HG02943 (cell line): Measurements from ENCODE around the gene AGK.
A peak's percentile ranks its signal among the peaks of the same experiment; 100 is the strongest.

Source experiments
- ATAC-seq: cut with Tn5 transposase; IDR thresholded peaks from one replicate; pipeline ENCODE4 v1.9.1; 2021; ENCODE audit warnings: mild to moderate bottlenecking, low read depth, moderate library complexity; ENCODE audit not compliant: unreplicated experiment

AGK gene, protein sequence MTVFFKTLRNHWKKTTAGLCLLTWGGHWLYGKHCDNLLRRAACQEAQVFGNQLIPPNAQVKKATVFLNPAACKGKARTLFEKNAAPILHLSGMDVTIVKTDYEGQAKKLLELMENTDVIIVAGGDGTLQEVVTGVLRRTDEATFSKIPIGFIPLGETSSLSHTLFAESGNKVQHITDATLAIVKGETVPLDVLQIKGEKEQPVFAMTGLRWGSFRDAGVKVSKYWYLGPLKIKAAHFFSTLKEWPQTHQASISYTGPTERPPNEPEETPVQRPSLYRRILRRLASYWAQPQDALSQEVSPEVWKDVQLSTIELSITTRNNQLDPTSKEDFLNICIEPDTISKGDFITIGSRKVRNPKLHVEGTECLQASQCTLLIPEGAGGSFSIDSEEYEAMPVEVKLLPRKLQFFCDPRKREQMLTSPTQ

DNA sequence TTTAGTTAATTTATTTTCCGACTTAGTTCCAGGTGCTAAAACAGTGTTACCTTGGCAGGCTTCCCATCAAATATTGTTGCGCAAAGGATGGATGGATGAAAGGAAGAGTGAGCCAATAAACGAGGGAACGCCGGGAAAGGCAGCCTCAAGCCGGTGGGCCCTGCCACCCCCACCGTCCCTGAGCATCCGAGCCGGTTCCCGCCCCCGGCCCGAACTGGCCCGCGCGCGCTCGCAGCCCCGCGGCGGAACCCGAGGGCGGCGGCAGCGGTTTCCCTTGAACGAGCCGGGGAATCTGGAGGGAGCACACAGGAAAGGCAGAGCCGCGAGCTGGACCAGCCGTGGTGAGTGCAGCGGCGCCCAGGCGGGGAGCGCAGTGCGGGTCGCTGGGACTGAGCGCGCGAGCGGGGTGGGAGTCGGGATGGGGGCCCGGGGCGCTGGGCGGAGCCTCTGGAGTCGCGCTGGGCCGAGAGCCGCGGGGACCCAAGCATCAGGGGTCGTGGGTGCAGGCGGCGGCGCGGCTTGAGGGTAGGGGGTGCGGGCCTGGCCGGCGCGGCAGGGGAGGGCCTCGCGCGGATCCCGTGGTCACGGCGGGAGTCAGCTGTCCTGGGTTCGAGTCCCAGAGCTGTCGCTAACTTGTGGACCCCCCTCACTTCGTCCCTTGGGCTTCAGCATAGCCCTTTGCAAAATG lies at the start of gene AGK:
Gene AGK (plus strand): TSS at position 317 of the 688 bp plus-strand sequence. CDS start 4,057 bp downstream, outside the sequence.
- ATAC-seq: peak; percentile 93

DNA sequence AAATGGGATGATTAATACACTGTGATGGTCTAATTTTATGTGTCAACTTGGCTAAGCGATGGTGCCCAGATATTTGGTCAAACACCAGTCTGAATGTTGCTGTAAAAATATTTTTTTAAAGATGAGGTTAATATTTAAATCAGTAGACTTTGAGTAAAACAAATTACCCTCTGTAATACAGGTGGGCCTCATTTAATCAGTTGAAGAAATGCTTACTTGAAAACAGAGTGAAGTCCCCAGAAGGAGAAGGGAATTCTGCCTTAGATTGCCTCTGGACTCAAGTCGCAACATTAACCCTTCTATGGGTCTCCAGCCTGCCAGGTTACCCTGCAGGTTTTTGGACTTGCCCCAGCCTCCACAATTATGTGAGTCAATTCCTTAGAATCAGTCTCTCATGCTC lies 49.8 kb upstream of the AGK start:
- ATAC-seq: no peak

DNA sequence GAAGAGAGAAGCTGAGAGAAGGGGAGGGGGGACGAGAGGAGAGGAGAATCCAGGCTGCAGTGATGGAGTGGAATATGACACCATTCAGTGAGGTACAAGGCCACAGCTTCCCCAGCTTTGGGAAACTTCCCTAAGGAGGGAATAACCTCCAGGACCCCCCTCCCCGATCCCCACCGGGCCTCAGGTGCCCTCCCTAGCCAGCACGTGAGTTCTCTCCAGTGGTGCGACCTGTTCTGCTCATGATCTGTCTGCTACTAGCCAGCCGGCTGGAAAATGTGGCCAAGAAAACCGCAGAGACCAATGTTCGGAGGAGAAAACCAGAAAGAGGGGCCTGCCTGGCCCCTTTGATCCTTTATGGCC lies 39.9 kb upstream of the AGK start:
- ATAC-seq: no peak

DNA sequence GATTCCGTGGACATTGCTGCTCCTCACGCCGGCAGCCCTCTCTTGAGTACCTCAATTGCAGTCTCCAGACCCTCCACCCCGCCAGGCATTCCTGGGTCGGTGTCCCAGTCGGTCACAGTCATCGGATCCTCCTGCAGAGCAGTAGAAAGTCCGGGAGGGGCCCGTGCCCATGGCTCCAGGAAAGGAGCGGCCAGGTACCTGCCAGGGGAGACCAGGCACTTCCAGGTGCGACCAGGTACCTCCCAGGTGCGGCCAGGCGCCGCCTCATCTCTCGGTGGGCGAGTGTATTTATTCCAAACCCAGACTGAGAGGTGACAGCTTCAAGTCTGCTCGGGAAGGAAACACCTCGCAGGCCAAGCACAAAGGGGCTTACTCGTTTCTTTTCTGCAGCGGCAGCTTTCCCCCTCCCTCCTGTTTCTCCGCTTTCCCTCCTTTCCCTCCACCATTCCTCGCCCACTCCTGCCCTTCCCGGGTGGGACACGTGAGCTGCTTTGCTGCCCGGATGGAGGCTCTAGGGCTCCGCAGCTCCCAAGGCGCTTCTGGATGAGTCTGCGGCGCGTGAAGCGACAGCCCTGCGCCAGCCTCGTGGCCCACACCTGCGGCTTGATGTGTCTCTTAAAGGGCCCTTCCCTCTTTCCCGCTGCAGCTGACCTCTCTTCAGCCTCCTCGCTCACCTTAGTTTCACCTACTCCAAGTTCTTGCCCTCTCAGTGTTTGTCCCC lies 39.4 kb upstream of the AGK start:
- ATAC-seq: no peak

DNA sequence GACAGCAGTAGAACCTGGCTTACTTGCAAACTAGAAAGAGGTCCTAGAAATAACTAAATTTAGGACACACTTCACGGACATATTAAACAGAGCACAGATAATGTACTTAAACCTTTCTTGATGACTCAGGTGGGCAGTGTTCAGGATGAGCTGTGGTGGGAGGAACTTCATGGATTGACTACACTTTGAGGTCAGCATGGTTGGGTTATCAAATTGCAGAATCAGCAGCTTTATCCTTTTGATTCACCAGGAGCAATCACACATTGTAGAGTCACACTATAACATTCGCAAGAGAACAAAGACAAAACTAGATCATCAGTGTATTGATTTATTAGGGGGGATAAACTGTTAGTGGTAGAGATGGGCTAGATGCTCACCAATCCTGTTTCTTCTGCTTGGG lies 38.6 kb upstream of the AGK start:
- ATAC-seq: no peak

DNA sequence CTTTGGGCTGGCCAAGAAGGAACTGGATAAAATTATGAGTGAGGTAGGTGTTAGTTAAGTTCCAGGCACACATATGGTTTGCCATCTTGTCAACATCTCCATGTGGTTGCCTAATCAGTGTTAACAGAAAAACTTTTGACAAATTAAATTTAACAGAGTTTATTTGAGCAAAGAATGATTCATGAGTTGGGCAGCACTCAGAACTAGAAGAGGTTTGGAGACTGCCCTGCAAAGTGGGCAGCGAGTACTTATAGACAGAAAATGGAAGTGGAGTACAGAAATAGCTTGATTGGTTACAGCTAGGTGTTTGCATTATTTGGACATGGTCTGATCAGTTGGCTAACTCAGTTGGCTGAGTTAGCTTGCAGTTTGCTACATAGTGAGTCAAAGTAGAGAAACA lies 37.5 kb upstream of the AGK start:
- ATAC-seq: no peak

DNA sequence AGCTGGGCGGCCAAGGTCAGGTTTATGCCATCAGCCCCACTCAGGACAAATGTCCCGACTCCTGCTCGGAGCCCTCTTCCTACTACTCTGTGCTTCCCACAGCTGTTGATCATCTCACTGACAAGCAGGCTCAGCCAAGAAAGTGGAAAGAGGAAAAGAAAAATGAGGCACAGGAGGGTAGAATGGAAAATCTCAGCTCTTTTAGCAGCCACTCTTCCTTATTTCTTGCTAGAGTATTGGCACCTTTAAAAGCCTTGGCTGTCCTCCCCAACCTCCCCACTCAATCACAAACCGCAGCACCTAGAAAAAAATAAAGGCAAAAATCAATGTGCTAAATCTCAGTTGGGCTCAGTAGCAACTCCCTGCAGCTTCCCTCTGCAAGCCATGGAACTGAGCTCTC lies 35.3 kb upstream of the AGK start:
- no peak for ATAC-seq

DNA sequence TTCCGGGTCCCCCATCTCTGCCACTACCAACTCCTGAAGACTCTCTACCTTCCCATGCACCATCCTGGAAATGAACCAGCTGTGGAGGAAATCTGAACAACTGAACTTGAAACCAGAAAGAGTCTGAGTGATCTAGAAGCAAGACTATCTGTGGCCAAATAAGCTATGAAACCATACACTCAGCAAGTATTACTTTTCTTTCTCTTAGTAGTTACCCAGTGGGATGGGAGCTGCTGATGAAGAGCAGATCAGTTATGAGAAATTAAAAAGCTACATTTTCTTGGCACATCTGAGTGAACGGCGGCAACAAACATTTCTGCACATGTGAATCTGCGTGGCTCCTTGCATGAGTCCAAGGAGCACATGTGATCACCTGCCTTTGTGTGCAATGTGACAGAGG lies 31.6 kb upstream of the AGK start:
- ATAC-seq: no peak

DNA sequence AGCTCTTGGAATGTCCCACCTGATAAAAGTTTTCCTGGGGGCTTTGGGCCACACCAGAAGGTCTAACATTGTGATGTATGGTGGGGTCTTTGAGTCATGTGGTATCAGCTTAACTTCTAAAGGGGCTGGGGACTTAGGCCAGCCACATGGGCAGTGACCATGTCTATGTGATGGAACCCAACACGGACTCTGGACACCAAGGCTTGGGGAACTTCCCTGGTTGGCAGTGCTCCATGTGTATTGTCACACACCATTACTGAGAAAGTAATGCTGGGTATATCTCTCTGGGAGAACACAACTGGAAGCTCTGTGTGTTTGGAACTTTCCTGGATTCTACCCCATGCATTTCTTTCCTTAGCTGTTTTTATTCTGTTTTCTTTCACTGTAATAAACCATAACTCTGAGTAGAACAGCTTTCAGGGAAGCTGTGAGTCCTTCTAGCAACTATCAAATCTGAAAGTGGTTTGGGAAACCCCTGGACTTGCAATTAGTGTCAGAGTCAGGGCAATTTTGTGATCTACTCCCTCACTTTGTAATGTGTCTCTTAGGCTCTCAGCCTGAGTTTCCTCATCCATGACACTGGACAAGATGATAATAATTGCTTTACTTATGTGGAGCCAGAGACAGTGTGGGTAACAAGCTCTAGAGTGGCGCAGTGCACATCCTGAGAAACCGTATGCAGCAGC lies 28.4 kb upstream of the AGK start:
- ATAC-seq: no peak

DNA sequence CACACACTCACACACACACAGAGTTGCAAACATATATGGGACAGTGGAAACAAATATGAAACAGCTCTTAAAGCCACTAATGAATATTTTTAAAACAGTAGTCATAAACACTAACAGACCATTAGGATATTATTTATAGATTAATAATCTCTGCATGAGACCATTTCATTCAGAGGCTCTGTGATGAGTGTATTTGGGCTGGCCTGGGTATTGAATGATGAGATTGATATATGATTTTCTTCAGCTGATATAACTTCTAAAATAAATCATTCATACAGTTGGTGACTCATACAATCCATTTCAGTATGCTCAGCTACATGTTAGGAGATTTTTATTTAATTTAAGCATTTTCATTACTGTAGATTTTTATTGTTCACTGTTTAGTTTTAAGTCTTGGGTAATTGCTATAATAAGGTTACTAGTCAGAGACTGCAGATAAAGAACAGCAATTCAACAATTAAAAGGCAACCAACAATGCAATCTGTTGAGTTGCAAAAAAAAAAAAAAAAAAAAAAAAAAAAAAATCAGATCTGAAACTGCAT lies 25.2 kb upstream of the AGK start:
- no peak for ATAC-seq

DNA sequence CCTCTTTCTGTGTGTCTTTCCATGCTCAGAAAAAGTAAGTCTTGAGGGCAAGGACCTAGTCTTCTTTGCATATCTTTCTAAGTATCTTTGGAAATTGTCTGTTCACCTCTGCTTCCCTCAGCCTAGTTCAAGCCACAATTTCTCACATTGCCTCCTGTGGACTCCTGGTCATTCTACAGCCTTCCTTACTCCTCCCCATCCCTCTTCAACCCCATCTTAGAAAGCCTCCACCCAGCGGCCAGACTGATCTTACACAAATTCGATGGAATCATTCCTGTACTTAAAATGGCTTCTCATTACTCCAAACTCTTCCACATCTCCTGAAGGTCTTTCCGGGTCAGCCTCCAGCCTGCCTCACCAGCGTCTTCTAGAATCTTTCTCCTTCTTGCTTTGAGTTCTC lies 24.1 kb upstream of the AGK start:
- no peak for ATAC-seq

DNA sequence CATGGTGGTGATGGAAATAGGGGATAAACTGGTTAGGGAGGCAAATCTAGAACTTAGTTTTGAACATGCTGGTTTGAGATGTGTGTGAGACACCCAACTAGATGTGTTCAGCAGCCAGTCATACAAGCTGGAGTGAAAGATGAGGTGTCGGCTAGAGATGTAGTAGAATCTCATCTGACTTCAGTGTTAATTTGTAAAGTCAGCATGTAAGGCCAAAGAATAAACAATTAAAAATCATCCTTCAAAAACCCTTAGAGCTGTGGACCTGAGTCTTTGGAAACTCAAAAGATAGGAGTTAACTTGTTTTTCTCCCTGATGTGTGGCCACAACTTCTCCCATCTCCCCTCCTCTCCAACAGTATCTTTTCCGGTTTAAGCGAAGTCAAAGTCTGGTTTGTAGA lies 22.8 kb upstream of the AGK start:
- ATAC-seq: no peak

DNA sequence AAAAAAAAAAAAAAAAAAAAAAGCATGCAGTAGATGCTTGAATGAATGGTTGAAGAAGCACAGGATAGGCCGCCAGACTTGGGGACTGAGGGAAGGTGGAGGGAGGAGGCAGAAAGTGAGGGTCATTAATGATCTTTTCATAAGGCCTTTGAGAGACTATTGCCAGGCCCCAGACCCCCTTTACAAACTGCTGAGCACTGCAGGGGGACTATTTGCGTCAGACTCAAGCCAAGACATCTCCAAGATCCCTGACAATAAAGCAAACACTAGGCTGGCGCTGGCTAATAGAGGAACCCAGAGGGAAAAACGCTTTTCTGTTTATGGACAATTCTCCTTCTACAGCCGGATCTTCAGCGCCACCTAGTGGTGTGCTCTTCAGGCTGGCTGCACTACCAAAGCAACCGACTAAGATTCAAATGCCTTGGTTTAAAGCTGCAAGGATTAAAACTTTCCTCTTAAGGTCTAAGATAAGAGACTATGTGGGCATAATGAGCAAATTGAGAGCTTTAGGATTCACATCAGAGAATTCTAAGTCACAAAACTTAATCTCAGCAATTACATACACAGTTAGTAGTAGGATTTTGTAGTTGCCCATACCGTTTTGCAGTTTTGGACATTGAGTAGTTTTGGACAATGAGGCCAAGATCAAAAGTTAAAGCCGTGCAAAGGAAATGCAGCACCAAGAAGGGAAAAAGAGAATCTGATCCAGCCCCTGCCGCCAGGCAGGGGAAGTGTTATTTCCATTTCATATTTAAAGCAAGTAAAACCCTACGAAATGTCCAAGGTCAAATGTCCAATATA lies 17.9 kb upstream of the AGK start:
- ATAC-seq: no peak

DNA sequence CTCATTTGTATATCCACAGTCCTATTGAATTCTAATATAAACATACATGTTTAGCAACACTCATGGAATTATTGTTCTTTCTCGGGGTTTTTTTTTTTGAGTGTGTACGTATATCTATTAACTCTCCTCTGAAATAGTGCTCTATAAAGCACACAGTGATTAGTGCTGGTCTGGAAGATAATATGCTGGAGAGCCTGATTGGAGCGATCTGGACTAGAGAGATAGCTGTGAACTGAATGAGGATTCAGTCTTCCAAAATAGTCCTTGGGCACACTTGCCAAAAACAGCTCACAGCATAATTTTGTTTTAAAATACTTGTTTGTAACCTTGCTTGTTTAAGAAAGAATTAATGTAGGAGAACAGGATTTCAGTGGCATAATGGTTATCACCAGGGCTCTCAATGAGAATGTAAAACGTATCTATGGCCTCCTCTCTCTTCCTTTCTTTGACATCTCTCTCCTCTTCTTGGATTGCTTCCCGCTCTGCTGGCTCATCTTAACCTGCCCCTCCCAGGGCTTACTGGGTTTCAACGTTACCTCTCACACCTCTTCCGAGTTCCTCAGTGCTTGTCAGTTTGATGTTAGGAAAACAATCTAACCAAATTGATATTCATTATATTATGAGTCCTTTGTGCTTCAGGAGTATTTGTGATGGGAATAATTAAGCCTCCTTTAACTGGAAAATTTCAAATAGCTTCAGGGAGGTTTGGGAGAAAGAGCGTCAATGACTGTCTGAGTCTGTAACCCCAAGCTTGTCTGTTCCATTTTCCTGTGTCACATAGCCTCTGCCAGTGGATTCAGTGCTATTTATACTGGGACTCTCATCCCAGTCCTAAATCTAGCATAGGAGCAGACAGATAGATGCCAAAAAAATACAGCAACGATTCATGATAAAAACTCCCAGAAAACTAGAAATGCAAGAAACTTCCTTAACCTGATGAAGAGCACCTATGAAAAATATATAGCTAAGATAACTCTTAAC lies 16.2 kb upstream of the AGK start:
- ATAC-seq: no peak

DNA sequence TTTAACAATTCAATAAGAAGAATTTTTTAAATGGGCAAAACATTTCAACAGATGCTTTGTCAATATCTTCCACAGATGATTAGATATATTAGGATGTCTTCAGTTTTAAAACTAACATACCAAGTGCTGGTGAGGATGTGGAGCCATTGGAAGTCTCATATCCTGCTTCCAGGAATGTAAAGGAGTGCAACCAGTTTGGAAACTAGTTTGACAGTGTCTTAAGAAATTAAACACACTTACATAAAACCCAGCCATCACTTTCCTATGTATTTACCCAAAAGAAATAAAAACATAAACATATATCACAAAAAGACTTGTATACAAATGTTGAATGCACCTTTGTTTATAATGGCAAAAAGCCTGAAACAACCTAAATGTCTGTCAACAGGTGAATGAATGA lies 13.3 kb upstream of the AGK start:
- no peak for ATAC-seq

DNA sequence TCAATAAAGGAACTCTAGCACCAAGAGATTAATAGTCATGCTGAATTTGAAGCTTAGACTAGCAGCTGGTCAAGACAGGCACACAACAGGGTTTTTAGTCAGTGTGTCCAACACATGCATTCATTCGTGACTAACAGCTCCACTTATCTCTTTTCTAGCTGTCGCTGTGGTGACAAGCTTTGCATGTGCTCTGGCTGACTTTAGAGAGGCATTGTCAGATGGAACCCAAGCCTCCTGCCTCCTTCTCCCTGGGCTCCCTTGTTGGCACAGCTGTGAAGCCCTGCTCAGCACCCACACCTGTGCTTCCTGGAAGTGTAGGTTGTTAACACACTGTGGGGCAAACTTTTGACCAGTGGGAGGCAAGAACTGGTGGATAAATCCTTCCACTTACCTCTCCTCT lies 9.8 kb upstream of the AGK start:
- ATAC-seq: no peak

DNA sequence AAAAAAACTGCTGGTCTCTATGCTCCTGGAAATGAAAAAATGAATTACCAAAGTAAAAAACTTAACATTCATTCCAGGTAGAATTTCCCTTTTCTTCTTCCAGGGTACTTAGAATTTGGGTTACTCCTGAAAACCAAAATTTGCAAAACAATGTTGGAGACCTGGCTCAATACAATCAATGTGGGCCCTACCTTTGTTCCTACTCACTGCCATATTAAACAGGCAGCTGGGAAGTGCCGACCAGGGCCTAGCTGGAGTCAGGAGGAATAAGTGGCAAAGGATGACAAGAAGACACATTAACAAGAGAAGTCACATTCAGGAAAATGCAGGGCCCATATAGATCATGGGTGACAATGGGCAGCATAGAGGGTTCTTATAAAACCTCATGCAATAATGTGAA lies 6.4 kb upstream of the AGK start:
- no peak for ATAC-seq

DNA sequence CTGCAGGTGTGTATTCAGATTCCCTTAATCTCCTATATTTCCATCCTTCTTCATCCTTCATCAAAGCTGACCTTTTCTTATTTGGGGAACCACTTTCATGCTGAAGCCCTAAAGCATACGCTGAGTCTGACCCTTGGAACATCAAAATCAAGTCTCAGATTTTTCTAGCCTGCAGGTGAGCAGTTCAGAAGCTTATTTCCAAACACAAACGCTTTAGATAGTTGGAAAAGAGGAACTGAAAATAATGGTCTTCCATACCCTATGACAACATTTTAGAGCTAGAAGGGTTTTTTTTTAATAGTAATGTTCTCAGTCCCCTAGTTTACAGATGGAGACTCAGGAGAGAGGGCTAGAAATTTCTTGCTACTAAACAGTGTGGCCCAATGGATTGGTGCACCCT lies 1.6 kb upstream of the AGK start:
- no peak for ATAC-seq
